Measurements from ENCODE around the gene PLEKHG3. TPM values are rescaled to one million over a fixed set of nuclear protein-coding genes. Genes with fewer than 3 reads are reported as not detected.

PLEKHG3 gene
- total RNA-seq, 2 experiments from 2014 or later: not detected

- no TSS peak for BruUV-seq (replicated peaks)
- no peaks in the 10 kb centered on the region for H3K4me1 ChIP-seq (ENCODE audit: insufficient read depth, low read length, poor library complexity, severe bottlenecking)
- no peak overlapping the region for H3K4me2 ChIP-seq (ENCODE audit: low read length)
- no peak overlapping the region for H3K27ac ChIP-seq (ENCODE audit: low read depth, low read length, poor library complexity, severe bottlenecking)
- H3K36me3 ChIP-seq (ENCODE audit: insufficient read depth, low read length): no peaks in the 10 kb centered on the region
- ChIA-PET POLR2A (no interaction called here), CTCF (ENCODE audit: unreplicated experiment) (no interaction called here)
- no peak for DNase-seq (ENCODE audit: low spot score)
- no peaks in the 10 kb centered on the region for H3K79me2 ChIP-seq (ENCODE audit: insufficient read depth, low read depth, low read length)
- H3K9me3 ChIP-seq (ENCODE audit: low read length): no peaks in the 10 kb centered on the region
- H4K20me1 ChIP-seq (ENCODE audit: insufficient read depth, low read length): no peaks in the 10 kb centered on the region
- TF ChIP-seq EZH2phosphoT487 (IDR thresholded peaks at IDR 0.05; ENCODE audit: borderline replicate concordance, low read depth, low read length) (no peak), CTCF (conservative IDR thresholded peaks at IDR 0.05; ENCODE audit: low read length) (no peak)
- intact Hi-C loops (cut with micrococcal nuclease; ENCODE audit: unreplicated experiment): no loop called here
- no peak overlapping the region for H2AFZ ChIP-seq (ENCODE audit: low read length)
- H3K4me3 ChIP-seq (ENCODE audit: low read depth, low read length, poor library complexity, severe bottlenecking): no peak overlapping the region
- no peaks in the 10 kb centered on the region for H3K9me2 ChIP-seq (ENCODE audit: insufficient read depth, low read length)
These were observed 3.4 kb downstream of the PLEKHG3 start for GRCh38 chr14:64707661-64708060.

GRCh38 chr14:64708148-64709004, 4.2 kb downstream of the PLEKHG3 start:
- Histone ChIP-seq H3K79me2 (ENCODE audit: insufficient read depth, low read depth, low read length) (no peaks in the 10 kb centered on the region), H3K4me1 (ENCODE audit: insufficient read depth, low read length, poor library complexity, severe bottlenecking) (no peaks in the 10 kb centered on the region), H3K27ac (ENCODE audit: low read depth, low read length, poor library complexity, severe bottlenecking) (no peak overlapping the region), H3K9me2 (ENCODE audit: insufficient read depth, low read length) (no peaks in the 10 kb centered on the region), H4K20me1 (ENCODE audit: insufficient read depth, low read length) (no peaks in the 10 kb centered on the region), H3K4me3 (ENCODE audit: low read depth, low read length, poor library complexity, severe bottlenecking) (no peak overlapping the region), H2AFZ (ENCODE audit: low read length) (no peak overlapping the region), H3K9me3 (ENCODE audit: low read length) (peaks cover 6% of the 10 kb centered on the region), H3K4me2 (ENCODE audit: low read length) (no peak overlapping the region), H3K36me3 (ENCODE audit: insufficient read depth, low read length) (no peaks in the 10 kb centered on the region)
- intact Hi-C loops (cut with micrococcal nuclease; ENCODE audit: unreplicated experiment): no loop called here
- no peak for DNase-seq (ENCODE audit: low spot score)
- BruUV-seq (replicated peaks): no TSS peak
- CTCF ChIA-PET (ENCODE audit: unreplicated experiment): interaction anchor here (0.6 kb wide), 1 partner anchor 978 kb away, joined by 3 read pairs; no protein-coding TSS in a partner anchor
- TF ChIP-seq CTCF (conservative IDR thresholded peaks at IDR 0.05; ENCODE audit: low read length): no peak
- TF ChIP-seq EZH2phosphoT487 (IDR thresholded peaks at IDR 0.05; ENCODE audit: borderline replicate concordance, low read depth, low read length): no peak
- POLR2A ChIA-PET: no interaction called here

- CTCF ChIA-PET (ENCODE audit: unreplicated experiment): interaction anchor here (0.6 kb wide), 2 partner anchors 93 to 977 kb away, joined by 3 to 5 read pairs; no protein-coding TSS in a partner anchor
- DNase-seq (ENCODE audit: low spot score): no peak
- Histone ChIP-seq H3K9me3 (ENCODE audit: low read length) (peaks cover 9% of the 10 kb centered on the region), H4K20me1 (ENCODE audit: insufficient read depth, low read length) (no peaks in the 10 kb centered on the region), H3K4me1 (ENCODE audit: insufficient read depth, low read length, poor library complexity, severe bottlenecking) (no peaks in the 10 kb centered on the region), H3K4me2 (ENCODE audit: low read length) (no peak overlapping the region), H3K9me2 (ENCODE audit: insufficient read depth, low read length) (no peaks in the 10 kb centered on the region), H3K27ac (ENCODE audit: low read depth, low read length, poor library complexity, severe bottlenecking) (no peak overlapping the region), H3K36me3 (ENCODE audit: insufficient read depth, low read length) (no peaks in the 10 kb centered on the region), H3K4me3 (ENCODE audit: low read depth, low read length, poor library complexity, severe bottlenecking) (no peak overlapping the region), H2AFZ (ENCODE audit: low read length) (no peak overlapping the region), H3K79me2 (ENCODE audit: insufficient read depth, low read depth, low read length) (no peaks in the 10 kb centered on the region)
- POLR2A ChIA-PET: interaction anchor here (0.6 kb wide), 1 partner anchor 205 kb away, joined by 3 read pairs; no protein-coding TSS in a partner anchor
- intact Hi-C loops (cut with micrococcal nuclease; ENCODE audit: unreplicated experiment): no loop called here
- BruUV-seq (replicated peaks): no TSS peak
- no peak for TF ChIP-seq EZH2phosphoT487 (IDR thresholded peaks at IDR 0.05; ENCODE audit: borderline replicate concordance, low read depth, low read length)
- TF ChIP-seq CTCF (conservative IDR thresholded peaks at IDR 0.05; ENCODE audit: low read length): no peak
These were observed 4.9 kb downstream of the PLEKHG3 start for GRCh38 chr14:64709126-64709525.

Measured in OCI-LY7 (cell line).